GM18505 (cell line): ENCODE measurements around the gene TBC1D19.
"Not testable (repeated sequence)": the region's sequence is repeated elsewhere in the genome, so short reads cannot be mapped to it uniquely, and the experiment has no call there.

ENCODE experiments used
- ATAC-seq: cut with Tn5 transposase; IDR thresholded peaks from one replicate; pipeline ENCODE4 v1.9.1; 2021; ENCODE audit not compliant: unreplicated experiment
- POLR2A ChIP-seq: IDR thresholded peaks from 4 replicates; pipeline ENCODE4 v1.6.1; 2011; ENCODE audit warnings: borderline replicate concordance; ENCODE audit not compliant: insufficient read depth, insufficient read length; ENCODE audit errors: extremely low read depth

Gene TBC1D19

GRCh38 chr4:26613237-26613636 lies 29.4 kb downstream of the TBC1D19 start:
- TF ChIP-seq POLR2A, result no peak
- no peak for ATAC-seq

GRCh38 chr4:26613735-26614134 lies 29.9 kb downstream of the TBC1D19 start:
- ATAC-seq, result no peak
- no peak for TF ChIP-seq POLR2A

- no peak for TF ChIP-seq POLR2A
- no peak for ATAC-seq
Observed at GRCh38 chr4:26619784-26620183, 35.9 kb downstream of the TBC1D19 start.

GRCh38 chr4:26621366-26621765 lies 37.5 kb downstream of the TBC1D19 start:
- TF ChIP-seq POLR2A, result no peak
- no peak for ATAC-seq

GRCh38 chr4:26622913-26623312 lies 39.0 kb downstream of the TBC1D19 start:
- no peak for TF ChIP-seq POLR2A
- ATAC-seq, result no peak

- not testable (repeated sequence) for ATAC-seq
Observed at GRCh38 chr4:26626658-26627057, 42.8 kb downstream of the TBC1D19 start.

- no peak for TF ChIP-seq POLR2A
- ATAC-seq, result no peak
Observed at GRCh38 chr4:26632916-26633315, 49.0 kb downstream of the TBC1D19 start.

GRCh38 chr4:26634237-26634636 lies 50.4 kb downstream of the TBC1D19 start:
- TF ChIP-seq POLR2A, result no peak
- ATAC-seq, result no peak

- ATAC-seq, result no peak
- no peak for TF ChIP-seq POLR2A
Observed at GRCh38 chr4:26636458-26636857, 52.6 kb downstream of the TBC1D19 start.

- ATAC-seq, result not testable (repeated sequence)
Observed at GRCh38 chr4:26640639-26641038, 56.8 kb downstream of the TBC1D19 start.

GRCh38 chr4:26647523-26648224 lies 63.8 kb downstream of the TBC1D19 start:
- ATAC-seq, result no peak
- TF ChIP-seq POLR2A, result no peak

GRCh38 chr4:26648260-26648659 lies 64.4 kb downstream of the TBC1D19 start:
- no peak for TF ChIP-seq POLR2A
- no peak for ATAC-seq

- no peak for ATAC-seq
- no peak for TF ChIP-seq POLR2A
Observed at GRCh38 chr4:26660261-26660660, 76.4 kb downstream of the TBC1D19 start.

- no peak for TF ChIP-seq POLR2A
Observed at GRCh38 chr4:26663888-26664287, 80.0 kb downstream of the TBC1D19 start.

GRCh38 chr4:26670903-26671537 lies 87.1 kb downstream of the TBC1D19 start:
- ATAC-seq, result no peak
- no peak for TF ChIP-seq POLR2A

More at GRCh38 chr4:26663888-26664287, 80.0 kb downstream of the TBC1D19 start:
- no peak for ATAC-seq

GRCh38 chr4:26679040-26679695 lies 95.3 kb downstream of the TBC1D19 start:
- ATAC-seq, result not testable (repeated sequence)
